Lower lobe of right lung (tissue), 2 donors: ENCODE results near the gene SMC5. TPM values are rescaled to one million over a fixed set of nuclear protein-coding genes. Genes with fewer than 3 reads are reported as not detected.
A peak's percentile ranks its signal among the peaks of the same experiment; 100 is the strongest.
"Not testable (repeated sequence)": the region's sequence is repeated elsewhere in the genome, so short reads cannot be mapped to it uniquely, and the experiment has no call there.

Source experiments
- ATAC-seq, 2 donors: fragments of 200-7000 bp; cut with Tn5 transposase; one replicate each; pipeline ENCODE4 v1.9.1; 2020 to 2022; ENCODE audit warnings: mild to moderate bottlenecking in 2 of 2, moderate library complexity in 2 of 2
- DNase-seq: peaks from one replicate; pipeline ENCODE4 v3.0.0-alpha.2; 2020
- H3K27ac ChIP-seq: fragments of 200-600 bp; one replicate; pipeline ENCODE4 v1.8.0; 2022
- H3K27me3 ChIP-seq: fragments of 200-600 bp; one replicate; pipeline ENCODE4 v1.8.0; 2022; ENCODE audit warnings: low read depth
- H3K36me3 ChIP-seq: fragments of 200-600 bp; one replicate; pipeline ENCODE4 v1.8.0; 2022; ENCODE audit warnings: mild to moderate bottlenecking
- H3K4me1 ChIP-seq: fragments of 200-600 bp; one replicate; pipeline ENCODE4 v1.8.0; 2022
- H3K4me3 ChIP-seq: fragments of 200-600 bp; one replicate; pipeline ENCODE4 v1.8.0; 2022; ENCODE audit warnings: mild to moderate bottlenecking
- H3K9me3 ChIP-seq: fragments of 200-600 bp; one replicate; pipeline ENCODE4 v1.8.0; 2022
- CTCF ChIP-seq: fragments of 200-600 bp; IDR thresholded peaks from one replicate; pipeline ENCODE4 v1.8.0; 2022; ENCODE audit warnings: antibody characterized with exemption, mild to moderate bottlenecking
- intact Hi-C: fragments of 100-400 bp; cut with DNase I; formaldehyde crosslinking; loops from one replicate; pipeline ENCODE4 v1.11.0; 2022
- total RNA-seq: library from RNA; stranded (reverse); fragmentation: NEBNext Ultra II Directional; extraction: Animal tissue kit (Norgen Biotek cat#: 25700); gene quantifications from one replicate; pipeline ENCODE4 v1.2.1, GENCODE V29; 2021
- donor health status: DM: no; HTN: yes; CAD: no; lungs with severe emphysema.

The SMC5 gene
- total RNA-seq, 1 donor from 2014 or later, result 30.3 TPM

- Histone ChIP-seq H3K36me3 (no peaks in the 10 kb centered on the region), H3K4me1 (peaks cover 5% of the 10 kb centered on the region), H3K27me3 (no peaks in the 10 kb centered on the region), H3K27ac (no peak overlapping the region), H3K9me3 (no peaks in the 10 kb centered on the region), H3K4me3 (no peak overlapping the region)
- no peak for TF ChIP-seq CTCF
- intact Hi-C loops, result no loop called here
- ATAC-seq (no peak), DNase-seq (no peak)
Observed at GRCh38 chr9:70228118-70228517, 30.7 kb upstream of the SMC5 start.

- no peaks in the 10 kb centered on the region for H3K27me3 ChIP-seq
- H3K36me3 ChIP-seq, result no peaks in the 10 kb centered on the region
- no peaks in the 10 kb centered on the region for H3K9me3 ChIP-seq
- TF ChIP-seq CTCF, result no peak
- DNase-seq (no peak), ATAC-seq (no peak)
- H3K4me1 ChIP-seq, result peaks cover 5% of the 10 kb centered on the region
- no peak overlapping the region for H3K4me3 ChIP-seq
- no peak overlapping the region for H3K27ac ChIP-seq
- intact Hi-C loops, result no loop called here
Observed at GRCh38 chr9:70228611-70229010, 30.2 kb upstream of the SMC5 start.

GRCh38 chr9:70229026-70229425 lies 29.8 kb upstream of the SMC5 start:
- ATAC-seq (peak in 1 of 2 donors; percentile 11), DNase-seq (no peak)
- H3K36me3 ChIP-seq, result no peaks in the 10 kb centered on the region
- no peak overlapping the region for H3K4me3 ChIP-seq
- intact Hi-C loops, result no loop called here
- TF ChIP-seq CTCF, result no peak
- no peak overlapping the region for H3K27ac ChIP-seq
- peaks cover 5% of the 10 kb centered on the region for H3K4me1 ChIP-seq
- no peaks in the 10 kb centered on the region for H3K9me3 ChIP-seq
- no peaks in the 10 kb centered on the region for H3K27me3 ChIP-seq

GRCh38 chr9:70229579-70229978 lies 29.2 kb upstream of the SMC5 start:
- H3K27ac ChIP-seq, result no peak overlapping the region
- H3K4me3 ChIP-seq, result no peak overlapping the region
- TF ChIP-seq CTCF, result no peak
- ATAC-seq (no peak), DNase-seq (no peak)
- H3K4me1 ChIP-seq, result peaks cover 5% of the 10 kb centered on the region
- no peaks in the 10 kb centered on the region for H3K36me3 ChIP-seq
- H3K27me3 ChIP-seq, result no peaks in the 10 kb centered on the region
- intact Hi-C loops, result no loop called here
- H3K9me3 ChIP-seq, result no peaks in the 10 kb centered on the region

- Histone ChIP-seq H3K4me1 (peaks cover 5% of the 10 kb centered on the region), H3K27me3 (no peaks in the 10 kb centered on the region), H3K4me3 (no peak overlapping the region), H3K27ac (no peak overlapping the region), H3K9me3 (no peaks in the 10 kb centered on the region), H3K36me3 (no peaks in the 10 kb centered on the region)
- intact Hi-C loops, result no loop called here
- ATAC-seq (no peak), DNase-seq (no peak)
- TF ChIP-seq CTCF, result no peak
Observed at GRCh38 chr9:70232476-70232875, 26.3 kb upstream of the SMC5 start.

- H3K27me3 ChIP-seq, intact Hi-C loops, H3K27ac ChIP-seq, H3K9me3 ChIP-seq, DNase-seq, H3K36me3 ChIP-seq, H3K4me3 ChIP-seq, H3K4me1 ChIP-seq, ATAC-seq: not testable (repeated sequence)
Observed at GRCh38 chr9:70234208-70234607, 24.6 kb upstream of the SMC5 start.

- H3K4me3 ChIP-seq, DNase-seq, intact Hi-C loops, H3K27ac ChIP-seq, H3K4me1 ChIP-seq, H3K27me3 ChIP-seq, H3K36me3 ChIP-seq, H3K9me3 ChIP-seq, ATAC-seq: not testable (repeated sequence)
Observed at GRCh38 chr9:70245952-70246351, 12.8 kb upstream of the SMC5 start.
